ENCODE results near the gene PRMT2.
"Not testable (repeated sequence)": the region's sequence is repeated elsewhere in the genome, so short reads cannot be mapped to it uniquely, and the experiment has no call there.

PRMT2 gene

DNA sequence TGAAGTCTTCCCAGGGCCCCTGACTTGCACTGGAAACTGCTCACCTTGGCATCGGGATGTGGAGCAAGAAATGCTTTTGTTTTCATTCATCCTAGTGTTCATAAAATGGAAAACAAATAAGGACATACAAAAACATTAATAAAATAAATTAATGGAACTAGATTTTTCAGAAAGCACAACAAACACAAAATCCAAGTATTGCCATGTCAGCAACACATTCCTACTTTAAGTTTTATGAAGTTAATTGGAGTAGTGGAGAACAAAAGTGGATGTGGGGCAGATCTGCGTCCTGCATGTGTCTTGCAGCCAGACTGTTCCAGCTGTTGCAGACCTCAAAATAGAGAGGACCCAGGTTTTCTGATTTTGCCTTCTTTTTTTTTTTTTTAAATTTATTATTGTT is 32.9 kb downstream of the PRMT2 start:
- DNase-seq (ENCODE audit: low read depth in 2 of 2) = no peak

DNA sequence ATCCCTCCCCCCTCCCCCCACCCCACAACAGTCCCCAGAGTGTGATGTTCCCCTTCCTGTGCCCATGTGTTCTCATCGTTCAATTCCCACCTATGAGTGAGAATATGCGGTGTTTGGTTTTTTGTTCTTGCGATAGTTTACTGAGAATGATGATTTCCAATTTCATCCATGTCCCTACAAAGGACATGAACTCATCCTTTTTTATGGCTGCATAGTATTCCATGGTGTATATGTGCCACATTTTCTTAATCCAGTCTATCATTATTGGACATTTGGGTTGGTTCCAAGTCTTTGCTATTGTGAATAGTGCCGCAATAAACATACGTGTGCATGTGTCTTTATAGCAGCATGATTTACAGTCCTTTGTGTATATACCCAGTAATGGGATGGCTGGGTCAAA is 33.4 kb downstream of the PRMT2 start:
- not testable (repeated sequence) for DNase-seq (ENCODE audit: low read depth in 2 of 2)

DNA sequence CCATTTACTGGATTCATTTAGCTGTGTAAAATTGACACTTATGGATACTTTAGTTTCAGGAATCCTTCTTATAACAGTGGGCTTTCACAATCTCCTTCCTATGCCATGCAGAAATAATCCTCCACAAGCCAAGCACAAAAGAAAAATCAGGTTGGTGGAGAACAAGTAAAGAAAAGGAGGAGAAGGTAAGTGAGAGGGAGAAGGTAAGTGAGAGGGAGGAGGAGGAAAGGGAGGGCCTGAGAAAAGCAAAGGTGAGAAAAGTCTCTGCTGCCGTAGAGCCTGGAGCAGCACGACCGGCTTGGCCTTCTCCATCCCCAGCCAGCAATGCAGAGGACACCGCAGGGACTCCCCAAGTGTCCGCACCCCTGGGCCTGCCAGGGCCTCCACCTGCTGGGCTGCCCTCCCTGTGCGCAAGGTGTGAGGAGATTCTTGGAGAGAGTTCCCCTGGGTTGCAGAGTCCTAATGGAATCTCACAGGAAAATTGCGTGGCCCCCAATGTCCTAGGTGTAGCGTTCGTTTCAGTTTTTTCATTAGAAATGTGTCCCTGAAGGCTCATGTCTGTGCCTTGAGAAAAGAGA is 39.0 kb downstream of the PRMT2 start:
- no peak for DNase-seq (ENCODE audit: low read depth in 2 of 2)

DNA sequence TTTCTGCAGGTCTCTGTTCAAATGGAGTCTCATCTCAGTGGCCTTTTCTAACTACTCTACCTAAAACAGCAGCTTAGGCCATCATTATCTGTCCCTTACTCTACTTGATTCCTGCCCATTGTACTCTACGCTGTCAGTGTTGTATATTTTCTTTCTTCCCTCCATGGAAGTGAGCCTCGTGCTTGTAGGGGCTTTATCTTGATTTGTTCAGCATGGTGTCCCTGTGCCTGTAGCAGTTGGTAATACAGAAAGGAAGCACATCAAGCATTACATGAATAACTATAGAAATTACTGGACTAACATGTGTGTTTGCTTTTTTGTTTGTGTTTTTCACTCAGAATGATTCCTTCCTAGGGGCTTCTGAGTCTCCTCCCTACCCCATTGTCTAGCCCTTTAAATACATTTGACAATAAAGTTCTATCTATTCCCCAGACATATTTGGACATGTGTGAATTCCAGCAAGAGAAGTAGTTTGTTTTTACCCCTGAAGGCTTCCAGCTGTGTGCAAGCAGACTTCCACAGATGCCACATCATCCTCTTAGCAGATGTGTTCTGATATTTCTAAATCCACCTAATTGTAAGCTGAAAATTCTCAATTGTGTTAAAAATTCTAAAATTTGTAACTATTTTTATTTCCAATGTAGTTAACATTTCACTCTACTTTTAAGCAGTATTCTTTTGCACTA is 40.3 kb downstream of the PRMT2 start:
- no peak for DNase-seq (ENCODE audit: low read depth in 2 of 2)

DNA sequence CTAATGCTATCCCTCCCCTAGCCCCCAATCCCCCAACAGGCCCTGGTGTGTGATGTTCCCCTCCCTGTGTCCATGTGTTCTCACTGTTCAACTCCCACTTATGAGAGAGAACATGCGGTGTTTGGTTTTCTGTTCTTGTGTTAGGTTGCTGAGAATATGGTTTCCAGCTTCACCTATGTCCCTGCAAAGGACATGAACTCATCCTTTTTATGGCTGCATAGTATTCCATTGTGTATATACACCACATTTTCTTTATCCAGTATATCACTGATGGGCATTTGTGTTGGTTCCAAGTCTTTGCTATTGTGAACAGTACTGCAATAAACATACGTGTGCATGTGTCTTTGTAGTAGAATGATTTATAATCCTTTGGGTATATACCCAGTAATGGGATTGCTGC is 41.1 kb downstream of the PRMT2 start:
- DNase-seq (ENCODE audit: low read depth in 2 of 2) = not testable (repeated sequence)

DNA sequence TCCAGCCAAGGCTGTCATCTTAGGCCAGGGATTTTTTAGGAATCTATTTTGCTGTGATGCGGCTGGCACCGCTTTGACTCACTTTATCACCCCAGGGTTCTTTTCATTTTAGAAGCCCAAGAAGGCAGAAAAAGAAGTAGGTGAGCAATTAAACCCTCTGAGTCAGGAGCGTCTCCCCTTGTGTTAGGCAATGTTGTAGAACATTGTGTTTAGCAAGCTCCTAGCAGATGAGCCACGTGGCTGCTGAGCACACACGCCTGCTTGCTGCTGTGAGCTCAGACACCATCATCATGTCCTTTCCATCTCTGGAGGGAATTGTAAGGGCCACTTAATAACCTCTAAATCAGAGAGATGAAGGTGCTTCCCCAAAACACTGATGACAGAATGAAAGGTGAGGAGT is 46.1 kb downstream of the PRMT2 start:
- DNase-seq (ENCODE audit: low read depth in 2 of 2) = not testable (repeated sequence)

DNA sequence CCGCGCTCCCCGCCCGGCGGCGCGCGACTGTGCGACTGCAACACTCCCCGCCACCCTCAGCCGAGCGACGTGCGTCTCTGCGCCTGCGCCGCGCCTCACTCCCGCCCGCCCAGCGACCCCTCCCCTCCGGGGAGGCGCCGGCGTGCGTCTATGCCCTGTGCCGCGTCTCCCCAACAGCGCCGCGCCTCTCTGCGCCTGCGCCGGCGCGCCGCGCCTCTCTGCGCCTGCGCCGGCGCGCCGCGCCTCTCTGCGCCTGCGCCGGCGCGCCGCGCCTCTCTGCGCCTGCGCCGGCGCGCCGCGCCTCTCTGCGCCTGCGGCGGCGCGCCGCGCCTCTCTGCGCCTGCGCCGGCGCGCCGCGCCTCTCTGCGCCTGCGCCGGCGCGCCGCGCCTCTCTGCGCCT is 63.2 kb downstream of the PRMT2 start:
- DNase-seq (ENCODE audit: low read depth in 2 of 2) = not testable (repeated sequence)

DNA sequence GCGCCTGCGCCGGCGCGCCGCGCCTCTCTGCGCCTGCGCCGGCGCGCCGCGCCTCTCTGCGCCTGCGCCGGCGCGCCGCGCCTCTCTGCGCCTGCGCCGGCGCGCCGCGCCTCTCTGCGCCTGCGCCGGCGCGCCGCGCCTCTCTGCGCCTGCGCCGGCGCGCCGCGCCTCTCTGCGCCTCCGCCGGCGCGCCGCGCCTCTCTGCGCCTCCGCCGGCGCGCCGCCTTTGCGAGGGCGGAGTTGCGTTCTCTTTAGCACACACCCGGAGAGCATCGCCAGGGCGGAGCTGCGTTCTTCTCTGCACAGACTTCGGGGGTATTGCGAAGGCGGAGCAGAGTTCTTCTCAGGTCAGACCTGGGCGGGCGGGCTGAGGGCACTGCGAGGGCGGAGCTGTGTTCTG is 63.6 kb downstream of the PRMT2 start:
- DNase-seq (ENCODE audit: low read depth in 2 of 2) = not testable (repeated sequence)
